Inflammatory macrophage (primary cell): ENCODE measurements around the gene MSMB.
"Not testable (repeated sequence)": the region's sequence is repeated elsewhere in the genome, so short reads cannot be mapped to it uniquely, and the experiment has no call there.

Source experiments
- DNase-seq, 2 donors: peaks; one replicate each; pipeline ENCODE4 v3.0.0-alpha.2; 2020 to 2022

Gene MSMB

GRCh38 chr10:46006219-46006618, 39.9 kb downstream of the MSMB start:
- DNase-seq, result no peak

GRCh38 chr10:46005383-46005782, 40.7 kb downstream of the MSMB start:
- no peak for DNase-seq

GRCh38 chr10:46004963-46005362, 41.1 kb downstream of the MSMB start:
- DNase-seq, result no peak

- DNase-seq, result no peak
Measured at GRCh38 chr10:46002916-46003693, 43.0 kb downstream of the MSMB start.

GRCh38 chr10:46002189-46002687, 43.8 kb downstream of the MSMB start:
- not testable (repeated sequence) for DNase-seq

- no peak for DNase-seq
Measured at GRCh38 chr10:46001187-46001756, 44.8 kb downstream of the MSMB start.

GRCh38 chr10:46000538-46000937, 45.5 kb downstream of the MSMB start:
- no peak for DNase-seq

GRCh38 chr10:45999955-46000354, 46.1 kb downstream of the MSMB start:
- not testable (repeated sequence) for DNase-seq

GRCh38 chr10:45997994-45998763, 47.9 kb downstream of the MSMB start:
- no peak for DNase-seq

- DNase-seq, result no peak
Measured at GRCh38 chr10:45997557-45997956, 48.5 kb downstream of the MSMB start.

- DNase-seq, result not testable (repeated sequence)
Measured at GRCh38 chr10:45985590-45985989, 60.5 kb downstream of the MSMB start.

- not testable (repeated sequence) for DNase-seq
Measured at GRCh38 chr10:45984473-45984872, 61.6 kb downstream of the MSMB start.

GRCh38 chr10:45983538-45984186, 62.4 kb downstream of the MSMB start:
- DNase-seq, result peak; percentile 57 to 64
